ENCODE results near the gene CCDC134.

The CCDC134 gene

GRCh38 chr22:41782751-41783150, 17.7 kb upstream of the CCDC134 start:
- Histone ChIP-seq H3K27me3 (ENCODE audit: control insufficient read depth, insufficient read depth, low read length) (no peaks in the 10 kb centered on the region), H3K4me1 (ENCODE audit: control insufficient read depth, insufficient read depth, low read length) (no peaks in the 10 kb centered on the region), H3K27ac (ENCODE audit: low read length) (no peak overlapping the region), H3K4me3 (ENCODE audit: low read length) (no peak overlapping the region), H3K9me3 (ENCODE audit: control insufficient read depth, insufficient read depth, low read length) (no peaks in the 10 kb centered on the region), H3K36me3 (ENCODE audit: control insufficient read depth, insufficient read depth, low read length) (no peaks in the 10 kb centered on the region)
- no peak for DNase-seq (ENCODE audit: low read depth, low spot score)
- WGBS (ENCODE audit: insufficient coverage, insufficient read length), result no CpG with 5 or more reads among the region's 2 CpGs

GRCh38 chr22:41787331-41787730, 13.1 kb upstream of the CCDC134 start:
- no peak overlapping the region for H3K4me3 ChIP-seq (ENCODE audit: low read length)
- no peaks in the 10 kb centered on the region for H3K9me3 ChIP-seq (ENCODE audit: control insufficient read depth, insufficient read depth, low read length)
- H3K27me3 ChIP-seq (ENCODE audit: control insufficient read depth, insufficient read depth, low read length), result no peaks in the 10 kb centered on the region
- no peaks in the 10 kb centered on the region for H3K4me1 ChIP-seq (ENCODE audit: control insufficient read depth, insufficient read depth, low read length)
- no peak for DNase-seq (ENCODE audit: low read depth, low spot score)
- no peak overlapping the region for H3K27ac ChIP-seq (ENCODE audit: low read length)
- no CpG with 5 or more reads among the region's 2 CpGs for WGBS (ENCODE audit: insufficient coverage, insufficient read length)
- H3K36me3 ChIP-seq (ENCODE audit: control insufficient read depth, insufficient read depth, low read length), result no peaks in the 10 kb centered on the region

GRCh38 chr22:41793871-41794270, 6.6 kb upstream of the CCDC134 start:
- H3K27ac ChIP-seq (ENCODE audit: low read length), result no peak overlapping the region
- H3K4me1 ChIP-seq (ENCODE audit: control insufficient read depth, insufficient read depth, low read length), result no peaks in the 10 kb centered on the region
- no peaks in the 10 kb centered on the region for H3K27me3 ChIP-seq (ENCODE audit: control insufficient read depth, insufficient read depth, low read length)
- H3K36me3 ChIP-seq (ENCODE audit: control insufficient read depth, insufficient read depth, low read length), result no peaks in the 10 kb centered on the region
- no peaks in the 10 kb centered on the region for H3K9me3 ChIP-seq (ENCODE audit: control insufficient read depth, insufficient read depth, low read length)
- WGBS (ENCODE audit: insufficient coverage, insufficient read length), result no CpG with 5 or more reads among the region's 3 CpGs
- DNase-seq (ENCODE audit: low read depth, low spot score), result no peak
- no peak overlapping the region for H3K4me3 ChIP-seq (ENCODE audit: low read length)

- WGBS (ENCODE audit: insufficient coverage, insufficient read length), result no CpG with 5 or more reads among the region's 2 CpGs
- H3K9me3 ChIP-seq (ENCODE audit: control insufficient read depth, insufficient read depth, low read length), result no peaks in the 10 kb centered on the region
- H3K4me3 ChIP-seq (ENCODE audit: low read length), result no peak overlapping the region
- H3K4me1 ChIP-seq (ENCODE audit: control insufficient read depth, insufficient read depth, low read length), result peaks cover 4% of the 10 kb centered on the region; the same call in 1 of the 2 replicates
- H3K36me3 ChIP-seq (ENCODE audit: control insufficient read depth, insufficient read depth, low read length), result no peaks in the 10 kb centered on the region
- DNase-seq (ENCODE audit: low read depth, low spot score), result no peak
- H3K27me3 ChIP-seq (ENCODE audit: control insufficient read depth, insufficient read depth, low read length), result no peaks in the 10 kb centered on the region
- H3K27ac ChIP-seq (ENCODE audit: low read length), result no peak overlapping the region
Observed at GRCh38 chr22:41798736-41799135, 1.7 kb upstream of the CCDC134 start.

GRCh38 chr22:41799486-41800347, 762 bp upstream of the CCDC134 start:
- no CpG with 5 or more reads among the region's 38 CpGs for WGBS (ENCODE audit: insufficient coverage, insufficient read length)
- Histone ChIP-seq H3K4me3 (ENCODE audit: low read length) (peak overlapping the region; percentile 73; the same call in 1 of the 2 replicates), H3K27me3 (ENCODE audit: control insufficient read depth, insufficient read depth, low read length) (no peaks in the 10 kb centered on the region), H3K9me3 (ENCODE audit: control insufficient read depth, insufficient read depth, low read length) (no peaks in the 10 kb centered on the region), H3K36me3 (ENCODE audit: control insufficient read depth, insufficient read depth, low read length) (no peaks in the 10 kb centered on the region), H3K4me1 (ENCODE audit: control insufficient read depth, insufficient read depth, low read length) (peaks cover 4% of the 10 kb centered on the region; the same call in 1 of the 2 replicates), H3K27ac (ENCODE audit: low read length) (no peak overlapping the region)
- DNase-seq (ENCODE audit: low read depth, low spot score), result no peak

- H3K4me3 ChIP-seq (ENCODE audit: low read length), result peak overlapping the region; percentile 73
- no peaks in the 10 kb centered on the region for H3K9me3 ChIP-seq (ENCODE audit: control insufficient read depth, insufficient read depth, low read length)
- H3K27me3 ChIP-seq (ENCODE audit: control insufficient read depth, insufficient read depth, low read length), result no peaks in the 10 kb centered on the region
- H3K27ac ChIP-seq (ENCODE audit: low read length), result no peak overlapping the region
- no peak for DNase-seq (ENCODE audit: low read depth, low spot score)
- WGBS (ENCODE audit: insufficient coverage, insufficient read length), result no CpG with 5 or more reads among the region's 4 CpGs
- peaks cover 4% of the 10 kb centered on the region; the same call in 1 of the 2 replicates for H3K4me1 ChIP-seq (ENCODE audit: control insufficient read depth, insufficient read depth, low read length)
- no peaks in the 10 kb centered on the region for H3K36me3 ChIP-seq (ENCODE audit: control insufficient read depth, insufficient read depth, low read length)
Observed at GRCh38 chr22:41801147-41801819, 804 bp downstream of the CCDC134 start.

- H3K4me3 ChIP-seq (ENCODE audit: low read length), result no peak overlapping the region
- no peaks in the 10 kb centered on the region for H3K27me3 ChIP-seq (ENCODE audit: control insufficient read depth, insufficient read depth, low read length)
- peaks cover 4% of the 10 kb centered on the region; the same call in 1 of the 2 replicates for H3K4me1 ChIP-seq (ENCODE audit: control insufficient read depth, insufficient read depth, low read length)
- DNase-seq (ENCODE audit: low read depth, low spot score), result no peak
- no peaks in the 10 kb centered on the region for H3K9me3 ChIP-seq (ENCODE audit: control insufficient read depth, insufficient read depth, low read length)
- no CpG with 5 or more reads among the region's 2 CpGs for WGBS (ENCODE audit: insufficient coverage, insufficient read length)
- H3K36me3 ChIP-seq (ENCODE audit: control insufficient read depth, insufficient read depth, low read length), result no peaks in the 10 kb centered on the region
- H3K27ac ChIP-seq (ENCODE audit: low read length), result no peak overlapping the region
Observed at GRCh38 chr22:41801886-41802285, 1.4 kb downstream of the CCDC134 start.

GRCh38 chr22:41805639-41806038, 5.2 kb downstream of the CCDC134 start:
- Histone ChIP-seq H3K36me3 (ENCODE audit: control insufficient read depth, insufficient read depth, low read length) (peaks cover 10% of the 10 kb centered on the region; the same call in 1 of the 2 replicates), H3K27me3 (ENCODE audit: control insufficient read depth, insufficient read depth, low read length) (no peaks in the 10 kb centered on the region), H3K9me3 (ENCODE audit: control insufficient read depth, insufficient read depth, low read length) (no peaks in the 10 kb centered on the region), H3K4me1 (ENCODE audit: control insufficient read depth, insufficient read depth, low read length) (no peaks in the 10 kb centered on the region), H3K4me3 (ENCODE audit: low read length) (no peak overlapping the region), H3K27ac (ENCODE audit: low read length) (no peak overlapping the region)
- DNase-seq (ENCODE audit: low read depth, low spot score), result no peak

GRCh38 chr22:41808400-41808799, 7.9 kb downstream of the CCDC134 start:
- no peak for DNase-seq (ENCODE audit: low read depth, low spot score)
- Histone ChIP-seq H3K27ac (ENCODE audit: low read length) (no peak overlapping the region), H3K4me3 (ENCODE audit: low read length) (no peak overlapping the region), H3K4me1 (ENCODE audit: control insufficient read depth, insufficient read depth, low read length) (no peaks in the 10 kb centered on the region), H3K9me3 (ENCODE audit: control insufficient read depth, insufficient read depth, low read length) (no peaks in the 10 kb centered on the region), H3K36me3 (ENCODE audit: control insufficient read depth, insufficient read depth, low read length) (peaks cover 18% of the 10 kb centered on the region), H3K27me3 (ENCODE audit: control insufficient read depth, insufficient read depth, low read length) (no peaks in the 10 kb centered on the region)
- WGBS (ENCODE audit: insufficient coverage, insufficient read length), result no CpG with 5 or more reads among the region's 6 CpGs

GRCh38 chr22:41810022-41810421, 9.5 kb downstream of the CCDC134 start:
- WGBS (ENCODE audit: insufficient coverage, insufficient read length), result no CpG with 5 or more reads among the region's 12 CpGs
- no peak overlapping the region for H3K27ac ChIP-seq (ENCODE audit: low read length)
- no peaks in the 10 kb centered on the region for H3K4me1 ChIP-seq (ENCODE audit: control insufficient read depth, insufficient read depth, low read length)
- H3K9me3 ChIP-seq (ENCODE audit: control insufficient read depth, insufficient read depth, low read length), result no peaks in the 10 kb centered on the region
- no peak for DNase-seq (ENCODE audit: low read depth, low spot score)
- H3K4me3 ChIP-seq (ENCODE audit: low read length), result no peak overlapping the region
- H3K27me3 ChIP-seq (ENCODE audit: control insufficient read depth, insufficient read depth, low read length), result no peaks in the 10 kb centered on the region
- peaks cover 19% of the 10 kb centered on the region for H3K36me3 ChIP-seq (ENCODE audit: control insufficient read depth, insufficient read depth, low read length)
